GM12891 (cell line): Measurements from ENCODE around the gene CEP152.

Experiments
- POLR2A ChIP-seq: IDR thresholded peaks from 2 replicates; pipeline ENCODE4 v1.6.1; 2011; ENCODE audit warnings: low read depth, low read length, control low read depth
- POLR2AphosphoS5 ChIP-seq: IDR thresholded peaks from 2 replicates; pipeline ENCODE4 v1.6.1; 2011; ENCODE audit warnings: low read depth, low read length, control low read depth
- POU2F2 ChIP-seq: IDR thresholded peaks from 2 replicates; pipeline ENCODE4 v1.6.1; 2011; ENCODE audit warnings: low read depth, mild to moderate bottlenecking, control low read depth, low read length, moderate library complexity
- TAF1 ChIP-seq: IDR thresholded peaks from 2 replicates; pipeline ENCODE4 v1.6.1; 2011; ENCODE audit warnings: low read depth, low read length, control low read depth

GRCh38 chr15:48781017-48781416 lies 29.9 kb downstream of the CEP152 start:
- no peak for TF ChIP-seq POLR2A
- TF ChIP-seq POU2F2, result no peak
- no peak for TF ChIP-seq POLR2AphosphoS5
- TF ChIP-seq TAF1, result no peak
